A549 (cell line): Measurements from ENCODE around the gene NCOA3. TPM values are rescaled to one million over a fixed set of nuclear protein-coding genes. Genes with fewer than 3 reads are reported as not detected.

Source experiments
- ATAC-seq, 2 experiments: fragments of 200-7000 bp in 1 of 2; fragments of >200 bp in 1 of 2; cut with Nextera tagmentation in 1 of 2; cut with Tn5 transposase in 1 of 2; 3 replicates each; pipeline versions ENCODE4 v1.8.0 to v1.9.1; 2018 to 2020; ENCODE audit warnings: mild to moderate bottlenecking in 1 of 2, moderate library complexity in 1 of 2
- CTCF ChIA-PET: fragments of 300-600 bp; sonication (Branson Sonifier 250); formaldehyde crosslinking; extraction: SDS; loops from one replicate; lab custom pipeline; 2021; ENCODE audit warnings: antibody characterized with exemption, inconsistent platforms; lab: Yijun Ruan, JAX
- POLR2A ChIA-PET: fragments of 350-600 bp; formaldehyde crosslinking; extraction: SDS; loops from one replicate; lab custom pipeline; 2021; ENCODE audit warnings: antibody characterized with exemption, inconsistent platforms; lab: Yijun Ruan, JAX
- DNase-seq, 2 experiments: peaks; one replicate each; pipeline versions ENCODE4 v3.0.0 to v3.0.0-alpha.2; 2011 to 2016; ENCODE audit warnings: low read depth in 1 of 2, low spot score in 1 of 2
- FAIRE-seq: peaks from 2 replicates; lab custom pipeline; 2011; peaks lifted over from hg19 to GRCh38; lab: Jason Lieb, UNC
- H3K27ac ChIP-seq, 2 experiments: fragments of >200 bp; sonication (Bioruptor Twin); formaldehyde crosslinking; 3 replicates each; pipeline ENCODE4 v1.5.1; 2016 to 2017
- H3K4me1 ChIP-seq: fragments of >200 bp; sonication (Bioruptor Twin); formaldehyde crosslinking; 3 replicates; pipeline ENCODE4 v1.6.1; 2016
- H3K4me2 ChIP-seq: fragments of >200 bp; sonication (Bioruptor Twin); formaldehyde crosslinking; 3 replicates; pipeline ENCODE4 v1.6.1; 2016
- H3K4me3 ChIP-seq: fragments of >200 bp; sonication (Bioruptor Twin); formaldehyde crosslinking; 3 replicates; pipeline ENCODE4 v1.5.1; 2016
- H3K9me3 ChIP-seq: fragments of >200 bp; sonication (Bioruptor Twin); formaldehyde crosslinking; 3 replicates; pipeline ENCODE4 v1.6.1; 2016
- BCL3 ChIP-seq: fragments of >200 bp; sonication (Bioruptor Twin); formaldehyde crosslinking; IDR thresholded peaks from 3 replicates; pipeline ENCODE4 v1.6.1; 2016
- CBX2 ChIP-seq: fragments of 200-600 bp; sonication (generic); IDR thresholded peaks from 2 replicates; pipeline ENCODE4 v1.6.1; 2016; ENCODE audit warnings: low read depth, mild to moderate bottlenecking, borderline replicate concordance
- CBX8 ChIP-seq: fragments of 200-600 bp; sonication (generic); IDR thresholded peaks from 2 replicates; pipeline ENCODE4 v1.6.1; 2016
- CHD2 ChIP-seq: fragments of 150-350 bp; IDR thresholded peaks from 2 replicates; pipeline ENCODE4 v1.6.1; 2014; ENCODE audit warnings: low read length; ENCODE audit not compliant: partially characterized antibody
- EHF ChIP-seq: fragments of 250-450 bp; sonication (Bioruptor Pico); IDR thresholded peaks from 2 replicates; pipeline ENCODE4 v1.5.0; 2020; ENCODE audit warnings: mild to moderate bottlenecking
- FOXS1 ChIP-seq: fragments of 250-450 bp; sonication (Bioruptor Pico); IDR thresholded peaks from 2 replicates; pipeline ENCODE4 v1.5.0; 2020; ENCODE audit warnings: mild to moderate bottlenecking, moderate library complexity
- HDAC2 ChIP-seq: fragments of 200-600 bp; sonication (generic); IDR thresholded peaks from 2 replicates; pipeline ENCODE4 v1.6.1; 2016
- JUN ChIP-seq, 2 experiments: fragments of >200 bp; sonication (Bioruptor Twin); formaldehyde crosslinking; IDR thresholded peaks; 2 replicates in 1 of 2; 3 replicates in 1 of 2; pipeline ENCODE4 v1.6.1; 2016 to 2017
- MAZ ChIP-seq: fragments of 150-350 bp; IDR thresholded peaks from 2 replicates; pipeline ENCODE4 v1.6.1; 2014; ENCODE audit warnings: antibody characterized with exemption, low read depth, low read length, borderline replicate concordance
- MYC ChIP-seq: IDR thresholded peaks from 2 replicates; pipeline ENCODE4 v1.6.1; 2012; ENCODE audit warnings: mild to moderate bottlenecking, inconsistent platforms, low read length, improper control_type of control experiment, borderline replicate concordance
- POLR2AphosphoS2 ChIP-seq: conservative IDR thresholded peaks from 2 replicates; pipeline ENCODE4 v1.6.1; 2012; ENCODE audit warnings: low read length, improper control_type of control experiment, inconsistent platforms
- REST ChIP-seq: fragments of 200-600 bp; sonication (generic); IDR thresholded peaks from 2 replicates; pipeline ENCODE4 v1.6.1; 2016; ENCODE audit warnings: antibody characterized with exemption, mild to moderate bottlenecking, moderate library complexity
- RNF2 ChIP-seq: fragments of 200-600 bp; sonication (generic); IDR thresholded peaks from 2 replicates; pipeline ENCODE4 v1.6.1; 2016; ENCODE audit warnings: low read depth, mild to moderate bottlenecking, antibody characterized with exemption, moderate library complexity, borderline replicate concordance
- SMC3 ChIP-seq: fragments of >200 bp; sonication (Bioruptor Twin); formaldehyde crosslinking; IDR thresholded peaks from 3 replicates; pipeline ENCODE4 v1.6.1; 2018; ENCODE audit warnings: inconsistent platforms
- TP53 ChIP-seq: fragments of 250-450 bp; sonication (Bioruptor Pico); IDR thresholded peaks from 2 replicates; pipeline ENCODE4 v1.5.0; 2021; ENCODE audit warnings: mild to moderate bottlenecking, moderate library complexity
- WGBS: methylation state at CpG from one replicate; pipeline ENCODE4 v1.1.6; 2017; ENCODE audit errors: missing lambda C conversion rate; 5-methylcytosine and 5-hydroxymethylcytosine counted together
- polyA plus RNA-seq, 4 experiments: library from polyadenylated mRNA; depleted of rRNA in 3 of 4; stranded (reverse); fragments of >200 nt; fragmentation: RNase III in 1 of 4; extraction: RNeasy Plus Mini Kit Qiagen cat#74134 plus additional on column Dnase treatment in 1 of 4; gene quantifications; 2 replicates in 3 of 4; 3 replicates in 1 of 4; pipeline ENCODE4 v1.2.3, GENCODE V29; 2011 to 2017
- TF ChIP-seq, protein P1 (sequence below): fragments of >200 bp; sonication (Bioruptor Twin); formaldehyde crosslinking; IDR thresholded peaks from 2 replicates; pipeline ENCODE4 v1.6.1; 2016
- TF ChIP-seq, protein P2 (sequence below): fragments of 250-450 bp; sonication (Bioruptor Pico); IDR thresholded peaks from 2 replicates; pipeline ENCODE4 v1.5.0; 2020; ENCODE audit warnings: low read depth, mild to moderate bottlenecking, moderate library complexity
- TF ChIP-seq, protein P3 (sequence below): IDR thresholded peaks from 2 replicates; pipeline ENCODE4 v1.6.1; 2012

The NCOA3 gene
- polyA plus RNA-seq, 2 of the 4 experiments (the other 2 are of a cell fraction) = 42.9 to 136 TPM

DNA sequence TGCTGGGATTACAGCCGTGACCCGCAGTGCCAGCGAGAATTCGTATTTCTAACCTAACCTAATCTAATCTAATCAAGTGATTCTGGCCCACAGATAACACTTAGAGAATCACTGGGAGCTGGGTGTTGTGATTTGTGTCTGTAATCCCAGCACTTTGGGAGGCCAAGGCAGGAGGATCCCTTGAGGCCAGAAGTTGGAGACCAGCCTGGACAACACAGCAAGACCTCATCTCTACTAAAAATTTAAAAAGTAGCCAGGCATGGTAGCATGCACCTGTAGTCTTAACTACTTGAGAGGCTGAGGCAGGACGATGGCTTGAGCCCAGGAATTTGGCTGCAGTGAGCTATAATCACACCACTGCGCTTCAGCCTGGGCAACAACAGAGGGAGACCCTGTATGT lies 21.4 kb upstream of the NCOA3 start (continued):
- TF ChIP-seq BCL3 (no peak), MAZ (no peak), MYC (no peak), CBX2 (no peak)
- TF ChIP-seq, protein P1, sequence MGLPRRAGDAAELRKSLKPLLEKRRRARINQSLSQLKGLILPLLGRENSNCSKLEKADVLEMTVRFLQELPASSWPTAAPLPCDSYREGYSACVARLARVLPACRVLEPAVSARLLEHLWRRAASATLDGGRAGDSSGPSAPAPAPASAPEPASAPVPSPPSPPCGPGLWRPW = no peak

DNA sequence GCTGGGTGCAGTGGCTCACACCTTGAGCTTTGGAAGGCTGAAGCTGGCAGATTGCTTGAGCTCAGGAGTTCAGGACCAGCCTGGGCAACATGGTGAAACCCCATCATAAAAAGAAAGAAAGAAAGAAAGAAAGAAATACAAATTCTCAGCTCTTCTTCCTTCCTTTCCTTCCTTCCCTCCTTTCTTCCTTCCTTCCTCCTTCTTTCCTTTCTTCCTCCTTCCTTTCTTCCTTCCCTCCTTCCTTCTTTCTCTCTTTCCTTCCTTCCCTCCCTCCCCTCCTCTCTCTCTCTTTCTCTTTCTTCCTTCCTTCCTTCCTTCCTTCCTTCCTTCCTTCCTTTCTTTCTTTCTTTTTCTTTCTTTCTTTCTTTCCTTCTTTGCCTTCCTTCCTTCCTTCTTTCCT lies 21.0 kb upstream of the NCOA3 start:
- no peaks in the 10 kb centered on the region for H3K9me3 ChIP-seq
- DNase-seq = no peak
- ATAC-seq = no peak
- CTCF ChIA-PET = interaction anchor here (1.5 kb wide), 1 partner anchor 13 kb away, joined by 5 read pairs; no protein-coding TSS in a partner anchor
- H3K4me3 ChIP-seq = no peak overlapping the region
- no peak overlapping the region for H3K4me2 ChIP-seq
- TF ChIP-seq MAZ = no peak
- no peak for TF ChIP-seq CHD2
- no peak for TF ChIP-seq FOXS1
- TF ChIP-seq CBX8 = no peak
- no peak for TF ChIP-seq EHF (CRISPR knock-in tag)
- TF ChIP-seq, protein P1 = no peak
- no peak for TF ChIP-seq REST
- TF ChIP-seq JUN (IDR thresholded peaks at IDR 0.05) = no peak
- TF ChIP-seq, all 56 proteins: peak for 0
- FAIRE-seq = no peak
- Histone ChIP-seq H3K27ac (no peak overlapping the region), H3K4me1 (no peaks in the 10 kb centered on the region)
- POLR2A ChIA-PET = no interaction called here

DNA sequence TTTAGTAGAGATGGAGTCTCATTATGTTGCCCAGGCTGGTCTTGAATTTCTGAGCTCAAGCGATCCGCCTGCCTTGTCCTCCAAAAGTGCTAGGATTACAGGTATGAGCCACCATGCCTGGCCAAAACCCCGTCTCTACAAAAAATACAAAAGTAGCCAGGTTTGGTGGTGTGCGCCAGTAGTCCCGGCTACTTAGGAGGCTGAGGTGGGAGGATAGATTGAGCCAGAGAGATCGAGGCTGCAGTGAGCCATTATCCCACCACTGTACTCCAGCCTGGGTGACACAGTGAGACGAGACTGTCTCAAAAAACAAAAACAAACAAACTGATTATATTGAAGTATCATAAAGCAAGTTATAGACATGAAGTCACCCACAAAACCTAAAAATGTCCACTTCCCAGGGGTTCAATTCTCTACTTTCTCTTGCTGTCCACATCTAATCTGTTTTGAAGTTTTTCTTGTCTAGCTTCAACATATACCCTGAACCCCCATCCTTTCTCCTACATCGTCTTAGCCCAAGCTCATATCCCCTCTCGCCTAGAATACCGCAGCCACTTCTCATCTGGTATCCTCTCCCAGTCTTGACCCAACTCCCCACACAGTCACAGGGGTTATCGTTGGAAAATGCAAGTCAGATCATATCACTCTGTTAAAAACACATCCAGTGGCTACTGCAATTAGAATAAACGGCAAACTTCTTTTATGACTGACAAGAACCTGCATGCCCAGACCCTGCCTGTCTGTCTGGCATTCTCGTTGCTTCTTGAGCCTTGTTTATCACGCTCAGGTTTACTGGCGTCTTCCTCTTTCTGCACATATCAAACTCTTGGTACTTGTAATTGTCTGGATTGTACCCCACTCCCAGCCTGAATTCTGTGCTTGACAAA lies 20.1 kb upstream of the NCOA3 start:
- Histone ChIP-seq H3K4me2 (no peak overlapping the region), H3K4me1 (no peaks in the 10 kb centered on the region), H3K4me3 (no peak overlapping the region), H3K9me3 (no peaks in the 10 kb centered on the region), H3K27ac (0 out of 6 replicates have a peak overlapping the region, but pooled peaks of 1 of the 2 experiments have one; percentile 5)
- 86% methylated on average over 15 of the region's 15 CpGs for WGBS
- FAIRE-seq = no peak
- DNase-seq = no peak
- no peak for ATAC-seq
- TF ChIP-seq REST = no peak
- TF ChIP-seq SMC3 = no peak
- TF ChIP-seq FOXS1 = no peak
- no peak for TF ChIP-seq HDAC2
- no peak for TF ChIP-seq POLR2AphosphoS2
- TF ChIP-seq, protein P2, sequence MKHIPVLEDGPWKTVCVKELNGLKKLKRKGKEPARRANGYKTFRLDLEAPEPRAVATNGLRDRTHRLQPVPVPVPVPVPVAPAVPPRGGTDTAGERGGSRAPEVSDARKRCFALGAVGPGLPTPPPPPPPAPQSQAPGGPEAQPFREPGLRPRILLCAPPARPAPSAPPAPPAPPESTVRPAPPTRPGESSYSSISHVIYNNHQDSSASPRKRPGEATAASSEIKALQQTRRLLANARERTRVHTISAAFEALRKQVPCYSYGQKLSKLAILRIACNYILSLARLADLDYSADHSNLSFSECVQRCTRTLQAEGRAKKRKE (CRISPR knock-in tag) = no peak
- TF ChIP-seq, protein P3, sequence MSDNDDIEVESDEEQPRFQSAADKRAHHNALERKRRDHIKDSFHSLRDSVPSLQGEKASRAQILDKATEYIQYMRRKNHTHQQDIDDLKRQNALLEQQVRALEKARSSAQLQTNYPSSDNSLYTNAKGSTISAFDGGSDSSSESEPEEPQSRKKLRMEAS = no peak
- no peak for TF ChIP-seq RNF2
- no peak for TF ChIP-seq TP53 (CRISPR knock-in tag)
- CTCF ChIA-PET = interaction anchor here (0.9 to 1.5 kb wide), 2 partner anchors 8 to 12 kb away, joined by 4 to 5 read pairs; no protein-coding TSS in a partner anchor
- POLR2A ChIA-PET = no interaction called here
